Type B pancreatic cell (in vitro differentiated cells): Measurements from ENCODE around the gene REV1. TPM values are rescaled to one million over a fixed set of nuclear protein-coding genes. Genes with fewer than 3 reads are reported as not detected.

Experiments used
- DNase-seq: peaks from one replicate; pipeline ENCODE4 v3.0.0; 2021; ENCODE audit warnings: mixed read lengths; ENCODE audit not compliant: unreplicated experiment; ENCODE audit errors: extremely low spot score
- H3K27ac Mint-ChIP-seq: 2 replicates; pipeline ENCODE4 v1.8.0; 2021; ENCODE audit warnings: mild to moderate bottlenecking, mixed read lengths
- H3K27me3 Mint-ChIP-seq: 2 replicates; pipeline ENCODE4 v1.8.0; 2021; ENCODE audit warnings: mixed read lengths
- H3K36me3 Mint-ChIP-seq: 2 replicates; pipeline ENCODE4 v1.8.0; 2021; ENCODE audit warnings: mixed read lengths
- H3K4me1 Mint-ChIP-seq: one replicate; pipeline ENCODE4 v1.8.0; 2021; ENCODE audit warnings: mixed read lengths; ENCODE audit not compliant: unreplicated experiment
- H3K4me3 Mint-ChIP-seq: 2 replicates; pipeline ENCODE4 v1.8.0; 2021; ENCODE audit warnings: mild to moderate bottlenecking, mixed read lengths
- H3K9me3 Mint-ChIP-seq: 2 replicates; pipeline ENCODE4 v1.8.0; 2021; ENCODE audit warnings: mixed read lengths
- total RNA-seq: library from RNA; stranded (reverse); gene quantifications from 2 replicates; pipeline ENCODE4 v1.2.1, GENCODE V29; 2021; ENCODE audit warnings: low replicate concordance
- TF ChIP-seq, protein P1 (sequence below): fragments of 200-600 bp; sonication (generic); conservative IDR thresholded peaks from 2 replicates; pipeline ENCODE4 v1.5.0; 2021; ENCODE audit warnings: antibody characterized with exemption, mild to moderate bottlenecking

REV1 gene
- total RNA-seq, 1 donor from 2014 or later: 42.6 TPM

GRCh38 chr2:99520195-99520594, 30.4 kb upstream of the REV1 start:
- Mint-ChIP-seq H3K27ac (no peak overlapping the region), H3K4me1 (peaks cover 5% of the 10 kb centered on the region), H3K27me3 (peaks cover 9% of the 10 kb centered on the region), H3K36me3 (no peaks in the 10 kb centered on the region), H3K4me3 (no peak overlapping the region), H3K9me3 (no peaks in the 10 kb centered on the region)
- no peak for DNase-seq
- TF ChIP-seq, protein P1, sequence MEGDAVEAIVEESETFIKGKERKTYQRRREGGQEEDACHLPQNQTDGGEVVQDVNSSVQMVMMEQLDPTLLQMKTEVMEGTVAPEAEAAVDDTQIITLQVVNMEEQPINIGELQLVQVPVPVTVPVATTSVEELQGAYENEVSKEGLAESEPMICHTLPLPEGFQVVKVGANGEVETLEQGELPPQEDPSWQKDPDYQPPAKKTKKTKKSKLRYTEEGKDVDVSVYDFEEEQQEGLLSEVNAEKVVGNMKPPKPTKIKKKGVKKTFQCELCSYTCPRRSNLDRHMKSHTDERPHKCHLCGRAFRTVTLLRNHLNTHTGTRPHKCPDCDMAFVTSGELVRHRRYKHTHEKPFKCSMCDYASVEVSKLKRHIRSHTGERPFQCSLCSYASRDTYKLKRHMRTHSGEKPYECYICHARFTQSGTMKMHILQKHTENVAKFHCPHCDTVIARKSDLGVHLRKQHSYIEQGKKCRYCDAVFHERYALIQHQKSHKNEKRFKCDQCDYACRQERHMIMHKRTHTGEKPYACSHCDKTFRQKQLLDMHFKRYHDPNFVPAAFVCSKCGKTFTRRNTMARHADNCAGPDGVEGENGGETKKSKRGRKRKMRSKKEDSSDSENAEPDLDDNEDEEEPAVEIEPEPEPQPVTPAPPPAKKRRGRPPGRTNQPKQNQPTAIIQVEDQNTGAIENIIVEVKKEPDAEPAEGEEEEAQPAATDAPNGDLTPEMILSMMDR: no peak

- H3K27ac Mint-ChIP-seq: no peak overlapping the region
- DNase-seq: no peak
- H3K36me3 Mint-ChIP-seq: no peaks in the 10 kb centered on the region
- TF ChIP-seq, protein P1: no peak
- H3K27me3 Mint-ChIP-seq: peaks cover 9% of the 10 kb centered on the region
- no peaks in the 10 kb centered on the region for H3K4me1 Mint-ChIP-seq
- no peak overlapping the region for H3K4me3 Mint-ChIP-seq
- no peaks in the 10 kb centered on the region for H3K9me3 Mint-ChIP-seq
These were observed 24.5 kb upstream of the REV1 start for GRCh38 chr2:99514357-99514756.

DNA sequence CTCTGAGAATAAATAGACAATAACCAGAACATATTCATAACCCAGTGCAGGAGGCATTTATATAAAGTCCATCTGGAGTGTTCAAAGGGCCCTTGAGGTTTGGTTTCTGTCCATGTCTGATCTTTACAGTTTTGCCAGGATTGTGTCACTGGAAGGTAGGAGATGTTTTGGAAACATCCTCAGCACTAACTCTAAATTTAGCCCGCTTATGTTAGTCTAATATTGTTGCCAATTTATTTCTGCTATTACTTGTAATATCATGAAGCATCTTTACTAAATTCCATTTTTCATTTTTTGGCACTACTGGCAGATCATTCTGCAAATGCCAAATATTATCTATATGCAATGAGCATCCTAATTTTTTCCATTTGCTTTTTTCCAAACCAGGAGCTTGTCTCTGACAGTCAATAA, 22.4 kb upstream of the REV1 start:
- TF ChIP-seq, protein P1: no peak
- no peaks in the 10 kb centered on the region for H3K9me3 Mint-ChIP-seq
- DNase-seq: no peak
- H3K4me1 Mint-ChIP-seq: no peaks in the 10 kb centered on the region
- H3K27me3 Mint-ChIP-seq: peaks cover 4% of the 10 kb centered on the region
- H3K27ac Mint-ChIP-seq: no peak overlapping the region
- no peaks in the 10 kb centered on the region for H3K36me3 Mint-ChIP-seq
- H3K4me3 Mint-ChIP-seq: no peak overlapping the region

DNA sequence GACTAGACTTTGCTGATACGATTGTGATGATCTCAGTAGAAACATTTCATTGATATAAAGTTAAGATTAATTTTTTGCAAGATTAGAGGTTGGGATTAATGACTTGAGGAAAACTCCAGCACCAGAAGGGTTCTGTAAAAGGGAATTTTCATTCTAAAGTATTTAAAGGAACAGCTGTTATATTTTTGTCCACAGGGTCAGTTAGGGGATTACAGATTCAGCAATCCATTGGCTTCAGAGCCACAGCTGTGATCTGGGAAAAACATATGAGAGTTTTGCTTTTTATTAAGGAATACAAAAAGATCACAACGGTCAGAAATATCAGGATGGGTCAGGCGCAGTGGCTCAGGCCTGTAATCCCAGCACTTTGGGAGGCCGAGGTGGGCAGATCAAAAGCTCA, 19.6 kb upstream of the REV1 start:
- DNase-seq: peak; percentile 11
- Mint-ChIP-seq H3K27me3 (no peaks in the 10 kb centered on the region), H3K9me3 (no peaks in the 10 kb centered on the region), H3K4me3 (no peak overlapping the region), H3K36me3 (no peaks in the 10 kb centered on the region), H3K27ac (no peak overlapping the region), H3K4me1 (no peaks in the 10 kb centered on the region)
- TF ChIP-seq, protein P1: no peak

DNA sequence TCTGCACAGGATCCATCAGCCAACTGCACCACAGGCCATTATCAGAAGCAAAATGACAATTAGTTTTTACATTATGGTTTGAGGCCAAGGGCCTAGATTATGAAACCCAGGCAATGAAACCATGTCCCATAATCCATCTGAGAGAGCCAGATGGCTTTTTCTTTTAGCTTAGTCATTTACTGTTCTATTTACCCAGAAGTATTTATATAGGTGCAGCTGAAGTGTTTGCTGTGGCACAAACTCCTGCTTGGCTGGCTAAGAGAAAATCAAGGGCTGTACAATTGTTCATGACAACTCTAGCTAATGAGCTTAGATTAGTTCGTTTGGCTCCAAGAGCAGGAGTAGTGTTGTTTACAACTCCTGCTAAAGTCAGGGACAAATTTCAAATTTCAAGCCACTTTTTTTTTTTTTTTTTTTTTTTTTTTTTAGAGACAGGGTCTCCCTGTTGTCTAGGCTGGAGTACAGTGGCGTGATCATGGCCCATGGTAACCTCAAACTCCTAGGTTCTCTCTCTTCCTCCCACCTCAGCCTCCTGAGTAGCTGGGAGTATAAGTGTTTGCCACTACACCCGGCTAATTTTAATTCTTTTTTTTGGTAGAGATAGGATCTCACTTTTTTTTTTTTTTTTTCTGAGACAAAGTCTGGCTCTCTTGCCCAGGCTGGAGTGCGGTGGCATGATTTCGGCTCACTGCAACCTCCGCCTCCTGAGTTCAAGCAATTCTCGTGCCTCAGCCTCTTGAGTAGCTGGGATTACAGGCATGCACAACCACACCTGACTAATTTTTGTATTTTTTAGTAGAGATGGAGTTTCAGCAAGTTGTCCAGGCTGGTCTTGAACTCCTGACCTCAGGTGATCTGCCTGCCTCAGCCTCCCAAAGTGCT, 18.4 kb upstream of the REV1 start:
- Mint-ChIP-seq H3K4me1 (no peaks in the 10 kb centered on the region), H3K4me3 (no peak overlapping the region), H3K27ac (peak overlapping the region; percentile 32), H3K9me3 (no peaks in the 10 kb centered on the region), H3K27me3 (no peaks in the 10 kb centered on the region), H3K36me3 (no peaks in the 10 kb centered on the region)
- no peak for DNase-seq
- TF ChIP-seq, protein P1: no peak
